Frontal cortex (tissue), 4 donors: ENCODE results near the gene STAC3. TPM values are rescaled to one million over a fixed set of nuclear protein-coding genes. Genes with fewer than 3 reads are reported as not detected.

Experiments
- DNase-seq, 2 donors: peaks; one replicate each; pipeline ENCODE4 v3.0.0; 2012; ENCODE audit warnings: low spot score in 2 of 2
- FAIRE-seq: peaks from 2 replicates; lab custom pipeline; 2012; peaks lifted over from hg19 to GRCh38; lab: Jason Lieb, UNC
- total RNA-seq: library from RNA; depleted of rRNA; stranded (reverse); fragments of >200 nt; gene quantifications from one replicate; pipeline ENCODE4 v1.2.3, GENCODE V29; 2014
- donor health status: control.
- donor health status: control.
- donor health status: control.

The STAC3 gene
- total RNA-seq, 1 donor from 2014 or later: 1.6 TPM

- FAIRE-seq (no peak), DNase-seq (no peak)
Measured at GRCh38 chr12:57215668-57216013, 35.3 kb downstream of the STAC3 start.

DNA sequence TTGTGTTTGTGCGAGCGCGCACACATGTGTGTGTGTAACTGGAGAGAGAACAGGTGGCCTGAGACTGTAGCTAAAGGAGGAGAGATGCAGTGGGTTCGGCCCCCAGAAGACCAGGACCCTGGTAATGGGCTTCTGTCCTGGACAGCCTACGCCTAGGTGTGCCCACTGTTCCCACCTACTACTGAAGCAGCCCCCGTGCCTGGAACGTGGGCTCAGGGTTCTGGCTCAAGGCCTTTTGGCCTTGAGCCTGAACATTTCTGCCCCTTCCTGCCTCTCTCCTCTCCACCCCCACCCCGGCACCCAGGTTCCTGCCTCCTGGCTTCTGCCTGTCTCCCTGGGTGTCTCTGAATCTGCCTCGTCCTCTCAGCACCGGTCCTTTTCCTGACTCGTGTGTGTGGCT lies 35.9 kb downstream of the STAC3 start:
- FAIRE-seq (no peak), DNase-seq (no peak)

GRCh38 chr12:57214398-57214781 lies 36.6 kb downstream of the STAC3 start:
- peak; percentile 65 to 74 for DNase-seq
- no peak for FAIRE-seq

- DNase-seq (no peak), FAIRE-seq (no peak)
Measured at GRCh38 chr12:57213763-57214397, 37.1 kb downstream of the STAC3 start.

DNA sequence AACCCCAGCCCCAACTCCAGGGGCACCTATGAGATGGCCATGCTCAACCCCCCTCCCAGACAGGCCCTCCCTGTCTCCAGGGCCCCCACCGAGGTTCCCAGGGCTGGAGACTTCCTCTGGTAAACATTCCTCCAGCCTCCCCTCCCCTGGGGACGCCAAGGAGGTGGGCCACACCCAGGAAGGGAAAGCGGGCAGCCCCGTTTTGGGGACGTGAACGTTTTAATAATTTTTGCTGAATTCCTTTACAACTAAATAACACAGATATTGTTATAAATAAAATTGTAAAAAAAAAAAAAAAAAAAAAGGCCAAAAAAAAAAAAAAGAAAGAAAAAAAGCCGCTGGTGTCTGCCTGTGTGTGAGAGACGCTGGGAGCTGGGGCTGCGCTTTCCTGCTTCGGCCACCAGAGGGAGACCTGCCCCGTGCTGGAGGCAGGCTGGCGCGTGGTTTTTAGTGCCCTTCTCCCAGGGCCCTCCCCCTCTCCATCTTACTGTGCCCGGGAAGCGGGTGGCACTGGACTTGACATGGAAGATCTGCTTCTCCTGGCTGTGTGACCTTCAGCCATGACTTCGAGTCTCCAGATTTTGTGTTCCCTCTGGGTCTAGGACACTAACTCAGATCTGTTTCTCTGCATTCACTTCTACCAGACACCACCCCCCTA lies 37.8 kb downstream of the STAC3 start:
- FAIRE-seq: peak; percentile 50
- DNase-seq: peak; percentile 93 to 96

GRCh38 chr12:57212701-57213057 lies 38.3 kb downstream of the STAC3 start:
- no peak for FAIRE-seq

DNA sequence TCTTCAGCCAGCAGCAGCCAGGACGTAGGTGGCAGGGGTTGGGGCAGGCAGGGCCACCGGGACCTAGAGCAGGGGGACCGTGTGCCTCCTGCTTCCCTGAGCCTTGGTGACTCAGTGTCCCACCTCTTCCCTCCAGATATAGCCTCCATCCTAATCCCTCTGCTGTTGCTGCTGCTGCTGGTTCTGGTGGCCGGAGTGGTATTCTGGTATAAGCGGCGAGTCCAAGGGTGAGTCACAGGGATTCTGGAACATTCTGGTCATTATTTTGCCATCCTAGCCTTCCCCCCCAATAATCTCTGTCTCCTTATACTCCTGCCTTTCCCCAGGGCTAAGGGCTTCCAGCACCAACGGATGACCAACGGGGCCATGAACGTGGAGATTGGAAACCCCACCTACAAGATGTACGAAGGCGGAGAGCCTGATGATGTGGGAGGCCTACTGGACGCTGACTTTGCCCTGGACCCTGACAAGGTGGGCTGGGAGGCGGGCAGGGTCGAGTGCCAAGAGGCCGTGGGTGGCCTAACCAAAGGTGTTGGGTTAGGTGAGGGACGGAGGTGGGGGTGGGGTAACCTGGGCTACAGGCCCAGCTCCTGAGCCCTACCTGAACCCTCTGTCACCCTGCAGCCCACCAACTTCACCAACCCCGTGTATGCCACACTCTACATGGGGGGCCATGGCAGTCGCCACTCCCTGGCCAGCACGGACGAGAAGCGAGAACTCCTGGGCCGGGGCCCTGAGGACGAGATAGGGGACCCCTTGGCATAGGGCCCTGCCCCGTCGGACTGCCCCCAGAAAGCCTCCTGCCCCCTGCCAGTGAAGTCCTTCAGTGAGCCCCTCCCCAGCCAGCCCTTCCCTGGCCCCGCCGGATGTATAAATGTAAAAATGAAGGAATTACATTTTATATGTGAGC lies 38.9 kb downstream of the STAC3 start:
- no peak for DNase-seq
- no peak for FAIRE-seq

More at GRCh38 chr12:57212701-57213057, 38.3 kb downstream of the STAC3 start:
- no peak for DNase-seq

DNA sequence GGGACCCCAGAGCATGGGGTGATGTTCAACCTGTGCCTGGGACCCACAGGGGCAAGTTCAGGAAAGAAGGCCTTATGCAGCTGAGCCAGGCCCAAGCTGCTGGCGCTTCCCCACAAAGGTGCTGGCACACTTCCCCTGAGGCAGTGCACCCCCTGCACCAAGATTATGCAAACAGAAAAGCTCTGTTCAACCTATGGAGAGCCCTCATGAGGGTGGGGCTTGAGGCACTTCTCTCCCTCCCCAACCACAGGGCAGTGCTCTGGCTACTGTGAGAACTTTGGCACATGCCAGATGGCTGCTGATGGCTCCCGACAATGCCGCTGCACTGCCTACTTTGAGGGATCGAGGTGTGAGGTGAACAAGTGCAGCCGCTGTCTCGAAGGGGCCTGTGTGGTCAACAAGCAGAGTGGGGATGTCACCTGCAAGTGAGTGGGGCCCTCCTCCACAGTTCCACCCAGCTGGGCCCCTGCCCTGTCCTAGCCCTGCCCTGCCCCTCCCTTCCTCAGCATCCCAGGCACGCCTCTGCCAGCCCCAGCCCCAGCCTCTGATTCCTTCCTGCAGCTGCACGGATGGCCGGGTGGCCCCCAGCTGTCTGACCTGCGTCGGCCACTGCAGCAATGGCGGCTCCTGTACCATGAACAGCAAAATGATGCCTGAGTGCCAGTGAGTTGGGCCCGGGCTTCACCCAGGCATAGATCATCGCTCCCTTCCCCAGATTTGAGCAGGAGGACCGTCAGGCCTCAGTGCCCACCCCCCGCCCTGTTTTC lies 39.9 kb downstream of the STAC3 start:
- no peak for DNase-seq
- no peak for FAIRE-seq

DNA sequence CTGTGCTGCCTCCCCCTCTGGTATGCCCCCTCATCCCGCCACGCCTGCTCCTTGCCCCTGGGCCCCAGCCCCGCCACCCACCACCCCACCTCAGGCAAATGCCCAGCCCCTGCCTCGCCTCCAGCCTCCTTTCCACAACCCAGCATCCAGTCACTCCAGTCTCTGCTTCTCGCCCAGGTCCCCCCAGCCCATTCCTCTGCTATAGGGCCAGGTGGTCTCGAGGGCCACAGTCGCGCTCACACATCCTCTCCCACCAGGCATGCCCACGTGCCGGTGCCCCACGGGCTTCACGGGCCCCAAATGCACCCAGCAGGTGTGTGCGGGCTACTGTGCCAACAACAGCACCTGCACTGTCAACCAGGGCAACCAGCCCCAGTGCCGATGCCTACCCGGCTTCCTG lies 40.5 kb downstream of the STAC3 start:
- DNase-seq (no peak), FAIRE-seq (no peak)

GRCh38 chr12:57209916-57210315 lies 41.1 kb downstream of the STAC3 start:
- no peak for FAIRE-seq
- no peak for DNase-seq

DNA sequence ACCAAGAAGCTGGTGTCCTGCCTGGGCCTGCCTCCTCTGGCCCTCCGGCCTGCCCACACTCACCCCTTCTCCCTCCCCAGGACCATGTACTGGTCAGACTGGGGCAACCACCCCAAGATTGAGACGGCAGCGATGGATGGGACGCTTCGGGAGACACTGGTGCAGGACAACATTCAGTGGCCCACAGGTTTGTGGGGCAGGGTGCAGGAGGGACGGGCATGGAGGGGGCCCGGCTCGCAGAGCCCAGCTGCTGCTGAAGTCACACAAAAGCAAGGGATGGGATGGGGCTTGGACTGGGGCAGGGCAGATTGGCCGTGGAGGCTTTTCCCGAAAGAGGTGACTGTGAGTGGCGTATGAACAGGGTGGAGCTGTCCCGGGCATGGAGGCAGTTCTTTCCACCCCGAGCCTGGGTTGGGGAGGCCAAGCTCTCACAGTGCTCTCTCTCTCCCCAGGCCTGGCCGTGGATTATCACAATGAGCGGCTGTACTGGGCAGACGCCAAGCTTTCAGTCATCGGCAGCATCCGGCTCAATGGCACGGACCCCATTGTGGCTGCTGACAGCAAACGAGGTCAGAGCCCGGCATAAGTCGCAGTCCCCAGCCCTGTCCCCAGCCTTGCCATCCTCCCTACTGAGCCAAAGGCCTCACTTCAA lies 42.2 kb downstream of the STAC3 start:
- DNase-seq: peak; percentile 50 to 66
- no peak for FAIRE-seq

DNA sequence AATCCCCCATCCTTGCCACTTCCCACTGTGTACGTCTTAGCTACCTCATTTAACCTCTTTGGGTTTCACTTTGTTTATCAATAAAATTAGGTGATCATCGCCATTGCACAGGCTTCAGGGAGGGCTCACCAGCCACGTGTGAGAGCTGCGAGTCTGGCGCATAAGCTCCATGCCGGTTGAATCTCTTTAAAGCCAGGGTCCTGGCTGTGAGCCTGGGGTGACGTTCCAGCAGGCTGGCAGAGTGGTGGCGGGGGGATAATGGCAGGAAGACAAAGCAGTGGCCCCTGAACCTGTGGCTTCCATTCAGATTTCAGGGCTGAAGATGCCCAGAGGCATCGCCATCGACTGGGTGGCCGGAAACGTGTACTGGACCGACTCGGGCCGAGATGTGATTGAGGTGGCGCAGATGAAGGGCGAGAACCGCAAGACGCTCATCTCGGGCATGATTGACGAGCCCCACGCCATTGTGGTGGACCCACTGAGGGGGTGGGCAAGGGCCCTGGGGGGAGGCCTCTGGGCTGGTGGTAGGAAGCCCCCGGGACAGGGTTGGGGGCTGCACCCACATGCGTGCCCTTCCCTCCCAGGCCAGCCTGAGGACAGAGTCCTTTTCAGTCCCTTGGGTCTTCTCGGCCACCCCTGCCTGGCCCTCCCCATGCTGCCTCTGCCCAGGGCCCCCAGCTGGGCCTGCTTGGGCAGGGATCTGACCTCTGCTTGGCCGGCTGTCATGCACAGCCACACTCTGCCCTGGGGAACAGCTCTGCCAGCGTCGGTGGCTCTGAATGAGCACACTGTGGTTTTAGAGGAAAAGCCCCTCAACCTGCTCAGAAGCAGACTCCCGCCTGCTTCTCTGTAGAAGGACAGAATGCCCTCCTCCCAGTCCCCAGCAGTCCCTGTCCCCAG lies 43.0 kb downstream of the STAC3 start:
- FAIRE-seq (no peak), DNase-seq (no peak)

DNA sequence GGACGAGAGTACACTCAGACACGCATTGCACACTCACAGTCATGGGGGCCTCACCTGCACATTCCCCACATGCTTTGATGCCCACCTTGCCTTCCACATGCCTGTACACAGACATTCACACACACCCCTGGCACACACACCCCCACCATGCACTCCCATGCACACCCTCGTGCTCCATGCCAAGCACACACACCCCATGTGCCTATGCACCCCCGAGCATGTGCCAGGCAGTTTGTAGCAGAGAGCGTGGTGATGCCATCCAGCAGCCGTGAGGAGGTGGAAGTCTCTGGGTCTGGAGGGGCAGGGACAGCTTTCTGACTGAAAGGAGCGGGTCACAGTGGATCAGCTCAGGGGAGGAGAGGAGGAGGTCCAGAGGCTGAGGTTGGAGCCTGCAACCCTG lies 45.1 kb downstream of the STAC3 start:
- DNase-seq (no peak), FAIRE-seq (no peak)

GRCh38 chr12:57205186-57205585 lies 45.8 kb downstream of the STAC3 start:
- DNase-seq: no peak
- no peak for FAIRE-seq

DNA sequence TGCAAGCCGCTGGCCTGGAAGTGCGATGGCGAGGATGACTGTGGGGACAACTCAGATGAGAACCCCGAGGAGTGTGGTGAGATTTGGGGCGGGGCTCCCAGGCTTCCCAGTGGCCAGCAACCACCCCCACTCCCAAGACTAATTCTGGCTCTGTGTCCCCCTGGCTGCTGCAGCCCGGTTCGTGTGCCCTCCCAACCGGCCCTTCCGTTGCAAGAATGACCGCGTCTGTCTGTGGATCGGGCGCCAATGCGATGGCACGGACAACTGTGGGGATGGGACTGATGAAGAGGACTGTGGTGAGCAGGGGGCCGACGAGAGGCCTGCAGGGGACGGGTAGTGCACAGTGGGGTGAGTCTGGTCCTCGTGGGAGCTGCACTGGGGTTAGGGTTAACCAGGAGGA lies 46.5 kb downstream of the STAC3 start:
- no peak for FAIRE-seq

GRCh38 chr12:57203791-57204190 lies 47.2 kb downstream of the STAC3 start:
- no peak for DNase-seq

More for the DNA sequence above, 46.5 kb downstream of the STAC3 start:
- DNase-seq: no peak

DNA sequence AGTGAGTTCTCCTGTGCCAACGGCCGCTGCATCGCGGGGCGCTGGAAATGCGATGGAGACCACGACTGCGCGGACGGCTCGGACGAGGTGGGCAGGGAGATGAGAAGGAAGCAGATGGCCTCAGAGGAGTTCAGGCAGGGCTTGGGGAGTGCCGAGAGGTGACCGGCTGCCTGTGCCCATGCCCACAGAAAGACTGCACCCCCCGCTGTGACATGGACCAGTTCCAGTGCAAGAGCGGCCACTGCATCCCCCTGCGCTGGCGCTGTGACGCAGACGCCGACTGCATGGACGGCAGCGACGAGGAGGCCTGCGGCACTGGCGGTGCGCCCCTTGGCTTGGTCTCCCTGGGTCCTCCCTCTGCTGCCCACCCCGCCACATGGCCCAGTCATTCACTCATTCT lies 47.8 kb downstream of the STAC3 start:
- DNase-seq (no peak), FAIRE-seq (no peak)

More at GRCh38 chr12:57203791-57204190, 47.2 kb downstream of the STAC3 start:
- no peak for FAIRE-seq

DNA sequence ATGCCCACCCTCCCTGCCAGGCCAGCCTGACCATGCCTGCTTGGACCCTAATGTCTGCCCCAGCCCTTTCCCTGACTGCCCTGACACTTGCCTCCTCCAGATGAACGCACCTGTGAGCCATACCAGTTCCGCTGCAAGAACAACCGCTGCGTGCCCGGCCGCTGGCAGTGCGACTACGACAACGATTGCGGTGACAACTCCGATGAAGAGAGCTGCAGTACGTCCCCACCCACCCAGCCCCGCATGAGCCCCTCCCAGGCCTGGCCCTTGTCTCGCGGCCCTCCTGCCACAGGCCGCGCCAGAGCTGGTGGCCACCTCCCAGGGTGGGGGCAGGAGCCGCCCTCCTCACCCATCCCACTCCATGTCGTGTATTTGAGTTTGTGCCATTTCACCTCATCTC lies 48.7 kb downstream of the STAC3 start:
- DNase-seq (no peak), FAIRE-seq (no peak)

DNA sequence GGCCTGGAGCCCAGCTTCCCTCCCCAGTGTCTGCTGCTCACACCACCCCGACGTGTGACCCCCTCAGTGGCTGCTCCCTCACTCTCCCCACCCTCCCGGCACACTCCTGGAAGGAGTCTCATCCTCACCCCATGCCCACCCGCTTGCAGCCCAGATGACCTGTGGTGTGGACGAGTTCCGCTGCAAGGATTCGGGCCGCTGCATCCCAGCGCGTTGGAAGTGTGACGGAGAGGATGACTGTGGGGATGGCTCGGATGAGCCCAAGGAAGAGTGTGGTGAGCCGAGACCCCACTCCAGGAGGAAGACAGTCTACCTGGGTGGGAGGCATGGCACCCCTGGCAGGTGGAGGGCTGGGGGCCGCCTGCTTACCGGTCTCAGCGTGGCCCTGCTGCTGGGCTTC lies 49.4 kb downstream of the STAC3 start:
- no peak for FAIRE-seq
- no peak for DNase-seq
